ENCODE data around the gene WWC1.

The WWC1 gene

GRCh38 chr5:168347368-168348083, 56.1 kb downstream of the WWC1 start:
- no peak for DNase-seq (ENCODE audit: low read depth)
- no peak overlapping the region for H3K4me3 ChIP-seq (ENCODE audit: low read depth, low read length)
- no peak for TF ChIP-seq MAX (IDR thresholded peaks at IDR 0.05; ENCODE audit: low read depth, low read length)
- no peak for TF ChIP-seq CTCF (IDR thresholded peaks at IDR 0.05; ENCODE audit: low read depth, low read length)
- TF ChIP-seq MYC (IDR thresholded peaks at IDR 0.05; ENCODE audit: low read depth, low read length): no peak
- no peak for TF ChIP-seq POLR2A (IDR thresholded peaks at IDR 0.05; ENCODE audit: extremely low read depth, insufficient read length)

- TF ChIP-seq CTCF (IDR thresholded peaks at IDR 0.05; ENCODE audit: low read depth, low read length) (no peak), MYC (IDR thresholded peaks at IDR 0.05; ENCODE audit: low read depth, low read length) (no peak), POLR2A (IDR thresholded peaks at IDR 0.05; ENCODE audit: extremely low read depth, insufficient read length) (no peak), MAX (IDR thresholded peaks at IDR 0.05; ENCODE audit: low read depth, low read length) (no peak)
- H3K4me3 ChIP-seq (ENCODE audit: low read depth, low read length): no peak overlapping the region
- DNase-seq (ENCODE audit: low read depth): no peak
Observed at GRCh38 chr5:168348084-168348414, 56.6 kb downstream of the WWC1 start.

GRCh38 chr5:168350315-168350714, 58.9 kb downstream of the WWC1 start:
- no peak for TF ChIP-seq POLR2A (IDR thresholded peaks at IDR 0.05; ENCODE audit: extremely low read depth, insufficient read length)
- DNase-seq (ENCODE audit: low read depth): no peak
- no peak overlapping the region for H3K4me3 ChIP-seq (ENCODE audit: low read depth, low read length)

GRCh38 chr5:168353216-168353957, 61.9 kb downstream of the WWC1 start:
- no peak for TF ChIP-seq CTCF (IDR thresholded peaks at IDR 0.05; ENCODE audit: low read depth, low read length)
- TF ChIP-seq POLR2A (IDR thresholded peaks at IDR 0.05; ENCODE audit: extremely low read depth, insufficient read length): no peak
- TF ChIP-seq MAX (IDR thresholded peaks at IDR 0.05; ENCODE audit: low read depth, low read length): no peak
- no peak for TF ChIP-seq MYC (IDR thresholded peaks at IDR 0.05; ENCODE audit: low read depth, low read length)
- H3K4me3 ChIP-seq (ENCODE audit: low read depth, low read length): no peak overlapping the region
- DNase-seq (ENCODE audit: low read depth): no peak

GRCh38 chr5:168354397-168354796, 63.0 kb downstream of the WWC1 start:
- TF ChIP-seq POLR2A (IDR thresholded peaks at IDR 0.05; ENCODE audit: extremely low read depth, insufficient read length) (no peak), MYC (IDR thresholded peaks at IDR 0.05; ENCODE audit: low read depth, low read length) (no peak), CTCF (IDR thresholded peaks at IDR 0.05; ENCODE audit: low read depth, low read length) (no peak), MAX (IDR thresholded peaks at IDR 0.05; ENCODE audit: low read depth, low read length) (no peak)
- DNase-seq (ENCODE audit: low read depth): no peak
- H3K4me3 ChIP-seq (ENCODE audit: low read depth, low read length): no peak overlapping the region

GRCh38 chr5:168356171-168356570, 64.7 kb downstream of the WWC1 start:
- TF ChIP-seq MYC (IDR thresholded peaks at IDR 0.05; ENCODE audit: low read depth, low read length): no peak
- TF ChIP-seq POLR2A (IDR thresholded peaks at IDR 0.05; ENCODE audit: extremely low read depth, insufficient read length): no peak
- no peak for TF ChIP-seq MAX (IDR thresholded peaks at IDR 0.05; ENCODE audit: low read depth, low read length)
- TF ChIP-seq CTCF (IDR thresholded peaks at IDR 0.05; ENCODE audit: low read depth, low read length): no peak
- no peak for DNase-seq (ENCODE audit: low read depth)
- H3K4me3 ChIP-seq (ENCODE audit: low read depth, low read length): no peak overlapping the region
